MM.1S (cell line): ENCODE measurements around the gene KRT79.

Source experiments
- EZH2 ChIP-seq: fragments of 300-600 bp; sonication (generic); optimal IDR thresholded peaks from 2 replicates; pipeline ENCODE3; 2017; ENCODE audit warnings: low read depth, mild to moderate bottlenecking, antibody characterized with exemption, low read length, mixed read lengths
- EZH2phosphoT487 ChIP-seq: fragments of 300-600 bp; sonication (generic); IDR thresholded peaks from 2 replicates; pipeline ENCODE4 v1.6.1; 2018; ENCODE audit warnings: antibody characterized with exemption, low read length
- TF ChIP-seq, protein P1 (sequence below): fragments of 300-600 bp; sonication (generic); IDR thresholded peaks from 2 replicates; pipeline ENCODE4 v1.5.1; 2016; ENCODE audit warnings: antibody characterized with exemption, low read length, mixed read lengths

DNA sequence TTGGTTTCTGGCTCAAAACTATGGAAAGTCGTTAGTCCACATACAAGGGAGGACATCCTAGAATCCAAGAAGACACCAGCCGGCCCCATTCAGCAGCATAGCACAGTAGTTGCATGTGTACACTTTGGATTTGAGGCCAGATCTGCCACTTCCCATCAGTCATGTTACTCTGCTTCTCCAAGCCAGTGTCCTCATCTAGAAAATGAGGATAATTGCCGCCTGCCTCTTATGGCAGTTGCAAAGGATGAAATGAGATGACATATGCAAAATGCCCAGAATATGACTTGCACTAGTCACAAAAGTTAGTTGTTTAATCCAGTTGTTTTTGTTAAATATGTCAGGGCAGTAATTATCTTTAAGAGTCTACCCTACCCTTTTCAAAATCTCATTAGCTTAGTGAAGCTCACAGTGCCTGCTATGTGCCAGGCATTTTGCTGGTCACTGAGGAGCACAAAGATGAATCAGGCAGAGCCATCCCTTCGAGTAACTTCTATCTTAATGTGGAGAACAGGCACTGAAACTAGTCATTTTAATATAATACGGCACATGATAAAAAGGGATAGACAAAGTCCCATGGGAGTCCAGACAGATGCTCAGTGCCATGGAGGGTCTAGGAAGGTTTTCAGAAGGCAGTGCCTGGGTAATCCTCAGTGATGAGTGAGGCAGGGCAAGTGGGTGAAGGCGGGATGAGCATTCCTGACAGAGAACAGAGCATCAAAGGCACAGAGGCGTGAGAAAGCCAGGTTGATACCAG lies 50.4 kb downstream of the KRT79 start:
- TF ChIP-seq, protein P1, sequence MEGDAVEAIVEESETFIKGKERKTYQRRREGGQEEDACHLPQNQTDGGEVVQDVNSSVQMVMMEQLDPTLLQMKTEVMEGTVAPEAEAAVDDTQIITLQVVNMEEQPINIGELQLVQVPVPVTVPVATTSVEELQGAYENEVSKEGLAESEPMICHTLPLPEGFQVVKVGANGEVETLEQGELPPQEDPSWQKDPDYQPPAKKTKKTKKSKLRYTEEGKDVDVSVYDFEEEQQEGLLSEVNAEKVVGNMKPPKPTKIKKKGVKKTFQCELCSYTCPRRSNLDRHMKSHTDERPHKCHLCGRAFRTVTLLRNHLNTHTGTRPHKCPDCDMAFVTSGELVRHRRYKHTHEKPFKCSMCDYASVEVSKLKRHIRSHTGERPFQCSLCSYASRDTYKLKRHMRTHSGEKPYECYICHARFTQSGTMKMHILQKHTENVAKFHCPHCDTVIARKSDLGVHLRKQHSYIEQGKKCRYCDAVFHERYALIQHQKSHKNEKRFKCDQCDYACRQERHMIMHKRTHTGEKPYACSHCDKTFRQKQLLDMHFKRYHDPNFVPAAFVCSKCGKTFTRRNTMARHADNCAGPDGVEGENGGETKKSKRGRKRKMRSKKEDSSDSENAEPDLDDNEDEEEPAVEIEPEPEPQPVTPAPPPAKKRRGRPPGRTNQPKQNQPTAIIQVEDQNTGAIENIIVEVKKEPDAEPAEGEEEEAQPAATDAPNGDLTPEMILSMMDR, result no peak
- TF ChIP-seq EZH2phosphoT487 (no peak), EZH2 (no peak)
